Measurements from ENCODE around the gene LRP2.

The LRP2 gene

GRCh38 chr2:169082995-169083394 is 279.3 kb downstream of the LRP2 start:
- DNase-seq, result no peak

GRCh38 chr2:169081551-169081950 is 280.8 kb downstream of the LRP2 start:
- DNase-seq, result no peak

- DNase-seq, result no peak
These were observed 281.9 kb downstream of the LRP2 start for GRCh38 chr2:169080250-169081069.

- no peak for DNase-seq
These were observed 284.6 kb downstream of the LRP2 start for GRCh38 chr2:169077674-169078240.

Data from CD4-positive, alpha-beta T cell treated with Interleukin-17A for 4 hours (primary cell).